GM18507 (cell line): ENCODE measurements around the gene ARID4A.
"Not testable (repeated sequence)": the region's sequence is repeated elsewhere in the genome, so short reads cannot be mapped to it uniquely, and the experiment has no call there.

Source experiments
- DNase-seq: peaks from one replicate; pipeline ENCODE4 v3.0.0; 2011; ENCODE audit warnings: low read depth; ENCODE audit not compliant: insufficient read length; ENCODE audit errors: extremely low spot score
- FAIRE-seq: peaks from 2 replicates; lab custom pipeline; 2011; peaks lifted over from hg19 to GRCh38; lab: Jason Lieb, UNC

ARID4A gene

GRCh38 chr14:58298477-58299400 lies at the start of gene ARID4A:
TSS of gene ARID4A (plus strand) at chr14:58298555. CDS start at chr14:58299855, 1,300 bp downstream.
- FAIRE-seq (no peak), DNase-seq (no peak)

- FAIRE-seq, result no peak
Measured at GRCh38 chr14:58249611-58250010, 48.7 kb upstream of the ARID4A start.

GRCh38 chr14:58258156-58258555 lies 40.2 kb upstream of the ARID4A start:
- DNase-seq (no peak), FAIRE-seq (no peak)

More at GRCh38 chr14:58249611-58250010, 48.7 kb upstream of the ARID4A start:
- DNase-seq, result no peak

- FAIRE-seq, result not testable (repeated sequence)
Measured at GRCh38 chr14:58262005-58262404, 36.4 kb upstream of the ARID4A start.

GRCh38 chr14:58265401-58265800 lies 33.0 kb upstream of the ARID4A start:
- no peak for DNase-seq
- no peak for FAIRE-seq

More at GRCh38 chr14:58262005-58262404, 36.4 kb upstream of the ARID4A start:
- DNase-seq, result not testable (repeated sequence)

- FAIRE-seq, result no peak
- DNase-seq, result no peak
Measured at GRCh38 chr14:58270628-58271027, 27.7 kb upstream of the ARID4A start.

GRCh38 chr14:58272588-58273372 lies 25.6 kb upstream of the ARID4A start:
- DNase-seq, result no peak
- FAIRE-seq, result peak; percentile 38

- FAIRE-seq (no peak), DNase-seq (no peak)
Measured at GRCh38 chr14:58274881-58275280, 23.5 kb upstream of the ARID4A start.

- no peak for FAIRE-seq
- DNase-seq, result no peak
Measured at GRCh38 chr14:58275527-58276190, 22.7 kb upstream of the ARID4A start.

GRCh38 chr14:58276208-58276607 lies 22.1 kb upstream of the ARID4A start:
- no peak for DNase-seq
- FAIRE-seq, result no peak

- DNase-seq, result no peak
- FAIRE-seq, result no peak
Measured at GRCh38 chr14:58278177-58278576, 20.2 kb upstream of the ARID4A start.

GRCh38 chr14:58280954-58281787 lies 17.2 kb upstream of the ARID4A start:
- peak; percentile 68 for FAIRE-seq
- no peak for DNase-seq

- FAIRE-seq (no peak), DNase-seq (no peak)
Measured at GRCh38 chr14:58281969-58282368, 16.4 kb upstream of the ARID4A start.

- DNase-seq, result no peak
- no peak for FAIRE-seq
Measured at GRCh38 chr14:58282925-58283593, 15.3 kb upstream of the ARID4A start.

- no peak for DNase-seq
Measured at GRCh38 chr14:58283730-58284129, 14.6 kb upstream of the ARID4A start.

GRCh38 chr14:58285132-58285531 lies 13.2 kb upstream of the ARID4A start:
- DNase-seq (no peak), FAIRE-seq (no peak)

More at GRCh38 chr14:58283730-58284129, 14.6 kb upstream of the ARID4A start:
- FAIRE-seq, result no peak

- FAIRE-seq, result no peak
- DNase-seq, result no peak
Measured at GRCh38 chr14:58287607-58288042, 10.7 kb upstream of the ARID4A start.

GRCh38 chr14:58288106-58288792 lies 10.1 kb upstream of the ARID4A start:
- DNase-seq, result no peak
- FAIRE-seq, result no peak
